Breast epithelium (tissue), 4 donors: Measurements from ENCODE around the gene ZNF341. TPM values are rescaled to one million over a fixed set of nuclear protein-coding genes. Genes with fewer than 3 reads are reported as not detected.

Experiments used
- DNase-seq, 2 donors: peaks; one replicate each; pipeline ENCODE4 v3.0.0-alpha.2; 2019; ENCODE audit warnings: low spot score in 2 of 2
- H3K27ac ChIP-seq, 2 donors: fragments of 200-600 bp; sonication (generic) in 1 of 2; one replicate each; pipeline ENCODE4 v1.5.1; 2016 to 2019; ENCODE audit warnings: mild to moderate bottlenecking in 1 of 2
- H3K27me3 ChIP-seq, 2 donors: fragments of 200-600 bp; sonication (generic) in 1 of 2; one replicate each; pipeline versions ENCODE4 v1.5.1 to v1.6.0; 2017 to 2019; ENCODE audit warnings: control low read depth in 1 of 2, mild to moderate bottlenecking in 1 of 2
- H3K36me3 ChIP-seq: fragments of 200-600 bp; one replicate; pipeline ENCODE4 v1.5.1; 2019
- H3K4me1 ChIP-seq, 2 donors: fragments of 200-600 bp; sonication (generic); one replicate each; pipeline ENCODE4 v1.5.1; 2016 to 2019; ENCODE audit warnings: control low read depth in 1 of 2
- H3K4me3 ChIP-seq, 3 donors: fragments of 200-600 bp; sonication (generic); 1 replicate in 2 of 3; 2 replicates in 1 of 3; pipeline ENCODE4 v1.5.1; 2016 to 2019; ENCODE audit warnings: mild to moderate bottlenecking in 3 of 3, moderate library complexity in 2 of 3
- H3K9me3 ChIP-seq, 2 donors: fragments of 200-600 bp; sonication (generic) in 1 of 2; one replicate each; pipeline ENCODE4 v1.5.1; 2016 to 2019; ENCODE audit warnings: control low read depth in 1 of 2
- CTCF ChIP-seq, 3 donors: fragments of 450-650 bp; IDR thresholded peaks; one replicate each; pipeline ENCODE4 v1.5.1; 2016 to 2017; ENCODE audit warnings: antibody characterized with exemption in 3 of 3, mild to moderate bottlenecking in 3 of 3, moderate library complexity in 3 of 3
- POLR2A ChIP-seq: fragments of 450-650 bp; IDR thresholded peaks from one replicate; pipeline ENCODE4 v1.6.1; 2016; ENCODE audit warnings: antibody characterized with exemption, mild to moderate bottlenecking, moderate library complexity
- POLR2AphosphoS5 ChIP-seq, 3 donors: sonication (generic); formaldehyde crosslinking; IDR thresholded peaks; one replicate each; pipeline ENCODE4 v1.6.1; 2017; ENCODE audit warnings: antibody characterized with exemption in 3 of 3
- intact Hi-C: fragments of 100-400 bp; cut with DNase I; formaldehyde crosslinking; loops from one replicate; pipeline ENCODE4 v1.15.1; 2023; ENCODE audit warnings: low total_unique reads
- total RNA-seq, 3 donors: library from RNA; depleted of rRNA; stranded (reverse); fragments of >200 nt; gene quantifications; one replicate each; pipeline ENCODE4 v1.1.0, GENCODE V29; 2016

ZNF341 gene
- total RNA-seq, 3 donors from 2014 or later = 1.8 to 3.3 (median 2.5) TPM

- H3K27me3 ChIP-seq = no peaks in the 10 kb centered on the region
- H3K27ac ChIP-seq = peak overlapping the region in 1 of 2 donors; percentile 3
- intact Hi-C loops = no loop called here
- no peak overlapping the region for H3K4me3 ChIP-seq
- H3K36me3 ChIP-seq = no peaks in the 10 kb centered on the region
- no peaks in the 10 kb centered on the region for H3K9me3 ChIP-seq
- no peak for TF ChIP-seq POLR2A
- TF ChIP-seq CTCF (IDR thresholded peaks at IDR 0.05) = no peak
- no peak for TF ChIP-seq POLR2AphosphoS5 (IDR thresholded peaks at IDR 0.05)
- DNase-seq = no peak
- H3K4me1 ChIP-seq = peaks cover 0 to 7% of the 10 kb centered on the region in 2 donors
These were observed 95.3 kb downstream of the ZNF341 start for GRCh38 chr20:33827109-33827508.

- H3K36me3 ChIP-seq = no peaks in the 10 kb centered on the region
- peaks cover 0 to 7% of the 10 kb centered on the region in 2 donors for H3K4me1 ChIP-seq
- H3K27ac ChIP-seq = peak overlapping the region in 1 of 2 donors; percentile 10
- intact Hi-C loops = no loop called here
- TF ChIP-seq POLR2A (no peak), CTCF (IDR thresholded peaks at IDR 0.05) (no peak), POLR2AphosphoS5 (IDR thresholded peaks at IDR 0.05) (no peak)
- H3K4me3 ChIP-seq = no peak overlapping the region
- DNase-seq = no peak
- no peaks in the 10 kb centered on the region for H3K9me3 ChIP-seq
- H3K27me3 ChIP-seq = no peaks in the 10 kb centered on the region
These were observed 96.0 kb downstream of the ZNF341 start for GRCh38 chr20:33827634-33828325.

GRCh38 chr20:33828326-33828844 lies 96.6 kb downstream of the ZNF341 start:
- Histone ChIP-seq H3K36me3 (no peaks in the 10 kb centered on the region), H3K27ac (peak overlapping the region in 1 of 2 donors; percentile 34), H3K27me3 (no peaks in the 10 kb centered on the region), H3K9me3 (no peaks in the 10 kb centered on the region), H3K4me1 (peaks cover 0 to 7% of the 10 kb centered on the region in 2 donors), H3K4me3 (no peak overlapping the region)
- no peak for DNase-seq
- intact Hi-C loops = no loop called here
- TF ChIP-seq CTCF (IDR thresholded peaks at IDR 0.05) (no peak), POLR2AphosphoS5 (IDR thresholded peaks at IDR 0.05) (no peak), POLR2A (no peak)

GRCh38 chr20:33828967-33829560 lies 97.3 kb downstream of the ZNF341 start:
- Histone ChIP-seq H3K9me3 (no peaks in the 10 kb centered on the region), H3K27ac (peak overlapping the region; percentile 15 to 34), H3K36me3 (no peaks in the 10 kb centered on the region), H3K4me1 (peaks cover 0 to 7% of the 10 kb centered on the region in 2 donors), H3K4me3 (no peak overlapping the region), H3K27me3 (no peaks in the 10 kb centered on the region)
- no peak for TF ChIP-seq POLR2AphosphoS5 (IDR thresholded peaks at IDR 0.05)
- TF ChIP-seq POLR2A = no peak
- TF ChIP-seq CTCF (IDR thresholded peaks at IDR 0.05) = no peak
- DNase-seq = no peak
- intact Hi-C loops = no loop called here

DNA sequence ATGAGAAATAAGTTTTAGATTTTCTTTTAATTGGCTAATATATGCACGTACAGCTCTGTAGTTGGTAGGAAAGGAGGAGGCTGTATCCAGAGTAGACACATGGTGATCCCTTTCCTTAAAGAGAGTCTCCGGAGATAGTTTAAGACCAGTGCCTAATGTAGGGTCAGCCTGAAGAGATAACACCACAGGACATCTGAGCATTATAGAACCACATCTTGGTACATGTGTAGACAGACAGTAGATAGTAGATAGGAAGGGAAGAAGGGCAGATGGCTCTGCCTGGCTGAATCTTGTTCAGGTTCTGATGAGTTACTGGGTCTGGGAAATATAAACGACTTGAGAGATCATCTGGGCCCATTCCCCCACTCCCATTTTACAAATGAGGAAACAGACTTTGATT lies 97.8 kb downstream of the ZNF341 start:
- no peaks in the 10 kb centered on the region for H3K36me3 ChIP-seq
- TF ChIP-seq POLR2AphosphoS5 (IDR thresholded peaks at IDR 0.05) = no peak
- TF ChIP-seq CTCF (IDR thresholded peaks at IDR 0.05) = no peak
- TF ChIP-seq POLR2A = no peak
- H3K4me1 ChIP-seq = peaks cover 0 to 7% of the 10 kb centered on the region in 2 donors
- H3K27me3 ChIP-seq = no peaks in the 10 kb centered on the region
- no peak for DNase-seq
- no peak overlapping the region for H3K4me3 ChIP-seq
- H3K9me3 ChIP-seq = no peaks in the 10 kb centered on the region
- intact Hi-C loops = loop anchor here (5.0 kb wide), 1 partner anchor 47 kb away; no protein-coding TSS in a partner anchor
- H3K27ac ChIP-seq = peak overlapping the region in 1 of 2 donors; percentile 25
